ENCODE data around the gene GDF15.
A peak's percentile ranks its signal among the peaks of the same experiment; 100 is the strongest.

GDF15 gene

GRCh38 chr19:18373892-18374629, 11.9 kb upstream of the GDF15 start:
- Histone ChIP-seq H3K36me3 (ENCODE audit: control insufficient read depth in 2 of 2, insufficient read depth in 1 of 2, low read length in 2 of 2) (no peaks in the 10 kb centered on the region), H3K4me3 (ENCODE audit: low read depth, low read length) (peak overlapping the region; percentile 7), H3K4me1 (ENCODE audit: control insufficient read depth, insufficient read depth, low read length) (peaks cover 5% of the 10 kb centered on the region), H3K27ac (ENCODE audit: extremely low read depth, low read depth, low read length) (peak overlapping the region; percentile 81), H3K9me3 (ENCODE audit: control insufficient read depth, insufficient read depth, low read depth, low read length) (no peaks in the 10 kb centered on the region)
- CTCF ChIA-PET, result interaction anchor here (0.6 to 1.2 kb wide), 2 partner anchors 13 to 43 kb away, joined by 3 to 5 read pairs; no protein-coding TSS in a partner anchor
- POLR2A ChIA-PET, result interaction anchor here (1.3 to 1.5 kb wide), 2 partner anchors 9 to 92 kb away, joined by 4 to 5 read pairs; no protein-coding TSS in a partner anchor
- peak; percentile 47 for TF ChIP-seq ZBTB8A (tag by site-specific recombination; IDR thresholded peaks at IDR 0.05)
- peak; percentile 72 for TF ChIP-seq SP2 (tag by site-specific recombination; IDR thresholded peaks at IDR 0.05)
- TF ChIP-seq FEZF1 (tag by site-specific recombination; IDR thresholded peaks at IDR 0.05), result peak; percentile 19; the same call in 1 of the 2 replicates
- no peak for TF ChIP-seq SALL2 (tag by site-specific recombination; IDR thresholded peaks at IDR 0.05; ENCODE audit: borderline replicate concordance)
- TF ChIP-seq ZNF518A (tag by site-specific recombination; conservative IDR thresholded peaks at IDR 0.05; ENCODE audit: low read depth), result peak; percentile 52
- peak; percentile 11 for TF ChIP-seq SETDB1 (IDR thresholded peaks at IDR 0.05; ENCODE audit: insufficient read length, low read length)
- no peak for TF ChIP-seq ZNF148 (tag by site-specific recombination; IDR thresholded peaks at IDR 0.05; ENCODE audit: borderline replicate concordance)
- TF ChIP-seq ZNF155 (tag by site-specific recombination; IDR thresholded peaks at IDR 0.05), result no peak
- peak; percentile 97 for TF ChIP-seq ZNF792 (tag by site-specific recombination; IDR thresholded peaks at IDR 0.05)
- peak; percentile 53 for TF ChIP-seq EGR2 (tag by site-specific recombination; IDR thresholded peaks at IDR 0.05; ENCODE audit: low read depth)
- TF ChIP-seq WT1 (tag by site-specific recombination; IDR thresholded peaks at IDR 0.05), result peak; percentile 71
- TF ChIP-seq ZNF366 (tag by site-specific recombination; conservative IDR thresholded peaks at IDR 0.05), result peak; percentile 95
- peak; percentile 72 for TF ChIP-seq ZFHX2 (tag by site-specific recombination; conservative IDR thresholded peaks at IDR 0.05)
- 0 out of 2 replicates have a peak, but pooled peaks have one; percentile 37 for TF ChIP-seq ZNF701 (tag by site-specific recombination; IDR thresholded peaks at IDR 0.05)
- no peak for TF ChIP-seq ZNF830 (tag by site-specific recombination; IDR thresholded peaks at IDR 0.05; ENCODE audit: low read depth)
- TF ChIP-seq ZNF596 (tag by site-specific recombination; IDR thresholded peaks at IDR 0.05), result no peak
- TF ChIP-seq TRIM28 (IDR thresholded peaks at IDR 0.05; ENCODE audit: borderline replicate concordance, low read length), result peak; percentile 93
- TF ChIP-seq ZNF660 (tag by site-specific recombination; IDR thresholded peaks at IDR 0.05), result peak; percentile 43; the same call in 1 of the 2 replicates
- TF ChIP-seq ZNF664 (tag by site-specific recombination; IDR thresholded peaks at IDR 0.05), result peak; percentile 91
- no peak for TF ChIP-seq ZNF585B (tag by site-specific recombination; IDR thresholded peaks at IDR 0.05)
- no peak for TF ChIP-seq ZNF223 (tag by site-specific recombination; IDR thresholded peaks at IDR 0.05)
- peak; percentile 22; the same call in 1 of the 2 replicates for TF ChIP-seq ZNF610 (tag by site-specific recombination; IDR thresholded peaks at IDR 0.05; ENCODE audit: borderline replicate concordance)
- peak; percentile 92 for TF ChIP-seq PATZ1 (tag by site-specific recombination; IDR thresholded peaks at IDR 0.05)
- TF ChIP-seq ZSCAN4 (tag by site-specific recombination; IDR thresholded peaks at IDR 0.05), result 0 out of 2 replicates have a peak, but pooled peaks have one; percentile 10
- TF ChIP-seq ZIC2 (tag by site-specific recombination; IDR thresholded peaks at IDR 0.05), result peak; percentile 68
- TF ChIP-seq ZNF140 (tag by site-specific recombination; IDR thresholded peaks at IDR 0.05), result no peak
- TF ChIP-seq ZNF423 (tag by site-specific recombination; IDR thresholded peaks at IDR 0.05), result no peak
